ENCODE measurements around the gene PLAAT3.
A peak's percentile ranks its signal among the peaks of the same experiment; 100 is the strongest.
"Not testable (repeated sequence)": the region's sequence is repeated elsewhere in the genome, so short reads cannot be mapped to it uniquely, and the experiment has no call there.

PLAAT3 gene

GRCh38 chr11:63543711-63544110, 70.5 kb downstream of the PLAAT3 start:
- no peaks in the 10 kb centered on the region for H3K9me3 ChIP-seq (ENCODE audit: control insufficient read depth in 2 of 2, low read length in 2 of 2)
- no peak overlapping the region for H3K9ac ChIP-seq (ENCODE audit: low read depth in 1 of 2, low read length in 2 of 2)
- peaks cover 0 to 10% of the 10 kb centered on the region in 2 donors for H3K36me3 ChIP-seq (ENCODE audit: control insufficient read depth in 2 of 2, insufficient read depth in 2 of 2, low read length in 2 of 2)
- no peak overlapping the region for H3K27ac ChIP-seq (ENCODE audit: low read depth in 2 of 2, low read length in 2 of 2)
- H3K27me3 ChIP-seq (ENCODE audit: control insufficient read depth in 2 of 2, insufficient read depth in 2 of 2, low read length in 2 of 2) = no peaks in the 10 kb centered on the region
- no peak overlapping the region for H3K4me3 ChIP-seq (ENCODE audit: low read length in 2 of 2)
- peaks cover 0 to under 1% of the 10 kb centered on the region in 2 donors for H3K4me1 ChIP-seq (ENCODE audit: control insufficient read depth in 2 of 2, insufficient read depth in 2 of 2, low read length in 2 of 2)

GRCh38 chr11:63542506-63542905, 71.7 kb downstream of the PLAAT3 start:
- H3K27me3 ChIP-seq (ENCODE audit: control insufficient read depth in 2 of 2, insufficient read depth in 2 of 2, low read length in 2 of 2); H3K9ac ChIP-seq (ENCODE audit: low read depth in 1 of 2, low read length in 2 of 2); H3K27ac ChIP-seq (ENCODE audit: low read depth in 2 of 2, low read length in 2 of 2); H3K9me3 ChIP-seq (ENCODE audit: control insufficient read depth in 2 of 2, low read length in 2 of 2); H3K4me3 ChIP-seq (ENCODE audit: low read length in 2 of 2): not testable (repeated sequence)
- Histone ChIP-seq H3K36me3 (ENCODE audit: control insufficient read depth in 2 of 2, insufficient read depth in 2 of 2, low read length in 2 of 2) (peaks cover 0 to 10% of the 10 kb centered on the region in 2 donors), H3K4me1 (ENCODE audit: control insufficient read depth in 2 of 2, insufficient read depth in 2 of 2, low read length in 2 of 2) (peaks cover 6 to 13% of the 10 kb centered on the region in 2 donors)

- Histone ChIP-seq H3K27me3 (ENCODE audit: control insufficient read depth in 2 of 2, insufficient read depth in 2 of 2, low read length in 2 of 2) (no peaks in the 10 kb centered on the region), H3K9ac (ENCODE audit: low read depth in 1 of 2, low read length in 2 of 2) (peak overlapping the region; percentile 69 to 79), H3K36me3 (ENCODE audit: control insufficient read depth in 2 of 2, insufficient read depth in 2 of 2, low read length in 2 of 2) (no peaks in the 10 kb centered on the region), H3K4me3 (ENCODE audit: low read length in 2 of 2) (peak overlapping the region; percentile 81 to 85), H3K27ac (ENCODE audit: low read depth in 2 of 2, low read length in 2 of 2) (peak overlapping the region; percentile 75 to 85), H3K9me3 (ENCODE audit: control insufficient read depth in 2 of 2, low read length in 2 of 2) (no peaks in the 10 kb centered on the region), H3K4me1 (ENCODE audit: control insufficient read depth in 2 of 2, insufficient read depth in 2 of 2, low read length in 2 of 2) (peaks cover 13 to 33% of the 10 kb centered on the region in 2 donors)
Observed at GRCh38 chr11:63537293-63538101, 76.7 kb downstream of the PLAAT3 start.

- peaks cover 13 to 33% of the 10 kb centered on the region in 2 donors for H3K4me1 ChIP-seq (ENCODE audit: control insufficient read depth in 2 of 2, insufficient read depth in 2 of 2, low read length in 2 of 2)
- peak within 1 kb of the TSS; percentile 81 to 85 for H3K4me3 ChIP-seq (ENCODE audit: low read length in 2 of 2)
- H3K9me3 ChIP-seq (ENCODE audit: control insufficient read depth in 2 of 2, low read length in 2 of 2) = no peaks in the 10 kb centered on the region
- peak within 1 kb of the TSS; percentile 69 to 79 for H3K9ac ChIP-seq (ENCODE audit: low read depth in 1 of 2, low read length in 2 of 2)
- no peaks in the 10 kb centered on the region for H3K36me3 ChIP-seq (ENCODE audit: control insufficient read depth in 2 of 2, insufficient read depth in 2 of 2, low read length in 2 of 2)
- H3K27ac ChIP-seq (ENCODE audit: low read depth in 2 of 2, low read length in 2 of 2) = peak within 1 kb of the TSS; percentile 75 to 85
- H3K27me3 ChIP-seq (ENCODE audit: control insufficient read depth in 2 of 2, insufficient read depth in 2 of 2, low read length in 2 of 2) = no peaks in the 10 kb centered on the region
Observed at GRCh38 chr11:63536669-63537292, 77.5 kb downstream of the PLAAT3 start, which contains the start of gene PLAAT4. Gene PLAAT4 (plus strand): TSS chr11:63536808. CDS start chr11:63536869, 61 bp downstream.

GRCh38 chr11:63535734-63536133, 78.5 kb downstream of the PLAAT3 start:
- no peak overlapping the region for H3K4me3 ChIP-seq (ENCODE audit: low read length in 2 of 2)
- peak overlapping the region in 1 of 2 donors; percentile 85 for H3K27ac ChIP-seq (ENCODE audit: low read depth in 2 of 2, low read length in 2 of 2)
- no peaks in the 10 kb centered on the region for H3K27me3 ChIP-seq (ENCODE audit: control insufficient read depth in 2 of 2, insufficient read depth in 2 of 2, low read length in 2 of 2)
- H3K9ac ChIP-seq (ENCODE audit: low read depth in 1 of 2, low read length in 2 of 2) = no peak overlapping the region
- peaks cover 17 to 33% of the 10 kb centered on the region in 2 donors for H3K4me1 ChIP-seq (ENCODE audit: control insufficient read depth in 2 of 2, insufficient read depth in 2 of 2, low read length in 2 of 2)
- no peaks in the 10 kb centered on the region for H3K9me3 ChIP-seq (ENCODE audit: control insufficient read depth in 2 of 2, low read length in 2 of 2)
- no peaks in the 10 kb centered on the region for H3K36me3 ChIP-seq (ENCODE audit: control insufficient read depth in 2 of 2, insufficient read depth in 2 of 2, low read length in 2 of 2)

- H3K9ac ChIP-seq (ENCODE audit: low read depth in 1 of 2, low read length in 2 of 2) = no peak overlapping the region
- H3K4me3 ChIP-seq (ENCODE audit: low read length in 2 of 2) = no peak overlapping the region
- peaks cover 17 to 33% of the 10 kb centered on the region in 2 donors for H3K4me1 ChIP-seq (ENCODE audit: control insufficient read depth in 2 of 2, insufficient read depth in 2 of 2, low read length in 2 of 2)
- no peaks in the 10 kb centered on the region for H3K27me3 ChIP-seq (ENCODE audit: control insufficient read depth in 2 of 2, insufficient read depth in 2 of 2, low read length in 2 of 2)
- no peaks in the 10 kb centered on the region for H3K36me3 ChIP-seq (ENCODE audit: control insufficient read depth in 2 of 2, insufficient read depth in 2 of 2, low read length in 2 of 2)
- peak overlapping the region; percentile 19 to 44 for H3K27ac ChIP-seq (ENCODE audit: low read depth in 2 of 2, low read length in 2 of 2)
- no peaks in the 10 kb centered on the region for H3K9me3 ChIP-seq (ENCODE audit: control insufficient read depth in 2 of 2, low read length in 2 of 2)
Observed at GRCh38 chr11:63534895-63535461, 79.3 kb downstream of the PLAAT3 start.

GRCh38 chr11:63534076-63534475, 80.2 kb downstream of the PLAAT3 start:
- Histone ChIP-seq H3K4me1 (ENCODE audit: control insufficient read depth in 2 of 2, insufficient read depth in 2 of 2, low read length in 2 of 2) (peaks cover 17 to 33% of the 10 kb centered on the region in 2 donors), H3K36me3 (ENCODE audit: control insufficient read depth in 2 of 2, insufficient read depth in 2 of 2, low read length in 2 of 2) (no peaks in the 10 kb centered on the region), H3K27ac (ENCODE audit: low read depth in 2 of 2, low read length in 2 of 2) (no peak overlapping the region), H3K4me3 (ENCODE audit: low read length in 2 of 2) (no peak overlapping the region), H3K9me3 (ENCODE audit: control insufficient read depth in 2 of 2, low read length in 2 of 2) (no peaks in the 10 kb centered on the region), H3K9ac (ENCODE audit: low read depth in 1 of 2, low read length in 2 of 2) (no peak overlapping the region), H3K27me3 (ENCODE audit: control insufficient read depth in 2 of 2, insufficient read depth in 2 of 2, low read length in 2 of 2) (no peaks in the 10 kb centered on the region)

GRCh38 chr11:63532799-63533475, 81.3 kb downstream of the PLAAT3 start:
- H3K36me3 ChIP-seq (ENCODE audit: control insufficient read depth in 2 of 2, insufficient read depth in 2 of 2, low read length in 2 of 2) = no peaks in the 10 kb centered on the region
- no peak overlapping the region for H3K27ac ChIP-seq (ENCODE audit: low read depth in 2 of 2, low read length in 2 of 2)
- no peaks in the 10 kb centered on the region for H3K9me3 ChIP-seq (ENCODE audit: control insufficient read depth in 2 of 2, low read length in 2 of 2)
- H3K9ac ChIP-seq (ENCODE audit: low read depth in 1 of 2, low read length in 2 of 2) = no peak overlapping the region
- H3K4me1 ChIP-seq (ENCODE audit: control insufficient read depth in 2 of 2, insufficient read depth in 2 of 2, low read length in 2 of 2) = peaks cover 14 to 27% of the 10 kb centered on the region in 2 donors
- no peak overlapping the region for H3K4me3 ChIP-seq (ENCODE audit: low read length in 2 of 2)
- H3K27me3 ChIP-seq (ENCODE audit: control insufficient read depth in 2 of 2, insufficient read depth in 2 of 2, low read length in 2 of 2) = no peaks in the 10 kb centered on the region

- H3K36me3 ChIP-seq (ENCODE audit: control insufficient read depth in 2 of 2, insufficient read depth in 2 of 2, low read length in 2 of 2) = no peaks in the 10 kb centered on the region
- H3K9ac ChIP-seq (ENCODE audit: low read depth in 1 of 2, low read length in 2 of 2) = no peak overlapping the region
Observed at GRCh38 chr11:63532117-63532516, 82.1 kb downstream of the PLAAT3 start.

More at GRCh38 chr11:63532117-63532516, 82.1 kb downstream of the PLAAT3 start:
- Histone ChIP-seq H3K4me1 (ENCODE audit: control insufficient read depth in 2 of 2, insufficient read depth in 2 of 2, low read length in 2 of 2) (peaks cover 8 to 19% of the 10 kb centered on the region in 2 donors), H3K4me3 (ENCODE audit: low read length in 2 of 2) (no peak overlapping the region), H3K27me3 (ENCODE audit: control insufficient read depth in 2 of 2, insufficient read depth in 2 of 2, low read length in 2 of 2) (no peaks in the 10 kb centered on the region), H3K27ac (ENCODE audit: low read depth in 2 of 2, low read length in 2 of 2) (no peak overlapping the region), H3K9me3 (ENCODE audit: control insufficient read depth in 2 of 2, low read length in 2 of 2) (no peaks in the 10 kb centered on the region)

All from mucosa of rectum (tissue), 2 donors.